Activated T-cell treated with anti-CD3 and anti-CD28 coated beads for 4 hours (primary cell): ENCODE results near the gene GPR152.

Experiments
- DNase-seq: peaks from one replicate; pipeline ENCODE4 v3.0.0-alpha.2; 2020

The GPR152 gene

GRCh38 chr11:67452141-67452952 lies at the start of gene GPR152:
Gene GPR152 (minus strand): TSS chr11:67452729. CDS start chr11:67452724, 5 bp downstream.
- DNase-seq, result no peak

DNA sequence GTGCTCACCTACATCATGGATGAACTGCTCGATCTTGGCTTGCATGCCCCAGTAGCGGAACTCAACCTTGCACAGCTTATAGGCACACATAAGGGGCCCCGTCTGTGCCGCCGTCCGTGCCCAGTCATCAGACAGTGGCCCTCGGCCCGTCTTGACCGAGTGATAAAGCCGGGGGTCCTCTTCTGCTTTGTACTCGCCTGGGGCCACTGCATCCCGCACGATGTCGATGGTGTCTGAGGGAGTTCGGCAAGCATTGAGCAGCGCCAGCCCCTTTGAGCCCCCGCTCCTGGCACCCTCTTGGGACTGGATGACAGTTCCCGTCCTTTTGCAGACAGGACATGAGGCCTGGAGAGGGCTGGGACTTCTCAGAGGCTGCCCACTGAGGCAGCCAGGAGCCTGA lies 49.3 kb upstream of the GPR152 start:
- no peak for DNase-seq

GRCh38 chr11:67500831-67501715 lies 48.5 kb upstream of the GPR152 start:
- no peak for DNase-seq

- no peak for DNase-seq
These were observed 47.9 kb upstream of the GPR152 start for GRCh38 chr11:67500484-67500821.

GRCh38 chr11:67499808-67500483 lies 47.4 kb upstream of the GPR152 start:
- DNase-seq, result no peak

DNA sequence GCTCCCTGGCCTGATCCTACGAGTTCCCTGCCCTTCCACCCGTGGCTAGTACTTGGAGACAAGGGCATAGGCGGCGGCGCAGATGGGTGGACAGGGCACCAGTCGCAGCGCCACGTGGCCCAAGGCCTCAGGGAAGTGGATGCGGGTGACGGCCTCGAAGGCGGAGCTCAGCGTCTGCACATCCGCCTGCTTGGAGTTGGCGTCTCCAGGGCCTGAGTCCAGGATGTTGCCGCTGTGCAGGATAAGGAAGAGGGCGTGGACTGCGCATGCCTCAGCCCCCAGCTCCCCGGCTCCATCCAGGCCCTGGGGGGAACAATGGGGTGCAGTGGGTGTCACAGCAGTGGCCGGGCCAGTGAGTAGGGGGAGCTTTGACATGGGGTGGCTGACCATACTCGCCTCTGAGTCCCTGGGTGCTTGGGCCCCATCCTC lies 46.0 kb upstream of the GPR152 start:
- no peak for DNase-seq

DNA sequence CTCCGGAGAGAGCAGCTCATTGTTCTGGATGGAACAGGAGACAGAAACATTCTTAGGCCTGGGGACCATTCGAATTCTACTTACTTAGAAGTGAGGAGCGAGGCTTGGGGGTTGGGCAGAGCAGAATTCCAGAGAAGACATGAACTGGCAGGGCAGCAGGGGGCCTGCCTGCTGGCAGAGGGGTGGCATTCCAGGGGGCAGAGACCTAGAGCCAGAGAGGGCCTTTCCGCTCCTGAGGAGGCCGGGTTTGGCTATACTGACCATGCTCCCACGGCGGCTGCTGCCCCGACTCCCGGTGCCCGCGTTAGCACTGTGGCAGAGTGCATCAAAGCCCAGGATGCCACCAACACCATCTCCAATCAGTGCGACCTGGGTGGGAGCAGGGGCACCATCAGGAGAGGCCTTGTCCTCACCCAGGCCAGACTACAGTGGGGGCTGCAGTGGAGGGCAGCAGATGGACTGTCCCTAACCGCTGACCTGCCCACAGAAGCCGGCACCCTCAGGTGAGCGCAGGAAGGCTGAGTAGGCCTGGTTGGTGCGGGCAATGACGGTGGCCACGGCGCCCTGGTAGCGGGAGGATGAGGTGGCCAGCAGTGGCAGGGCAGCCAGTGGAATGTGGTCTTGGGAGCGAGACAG lies 45.2 kb upstream of the GPR152 start:
- DNase-seq, result no peak

- no peak for DNase-seq
These were observed 43.6 kb upstream of the GPR152 start for GRCh38 chr11:67496113-67496512.

DNA sequence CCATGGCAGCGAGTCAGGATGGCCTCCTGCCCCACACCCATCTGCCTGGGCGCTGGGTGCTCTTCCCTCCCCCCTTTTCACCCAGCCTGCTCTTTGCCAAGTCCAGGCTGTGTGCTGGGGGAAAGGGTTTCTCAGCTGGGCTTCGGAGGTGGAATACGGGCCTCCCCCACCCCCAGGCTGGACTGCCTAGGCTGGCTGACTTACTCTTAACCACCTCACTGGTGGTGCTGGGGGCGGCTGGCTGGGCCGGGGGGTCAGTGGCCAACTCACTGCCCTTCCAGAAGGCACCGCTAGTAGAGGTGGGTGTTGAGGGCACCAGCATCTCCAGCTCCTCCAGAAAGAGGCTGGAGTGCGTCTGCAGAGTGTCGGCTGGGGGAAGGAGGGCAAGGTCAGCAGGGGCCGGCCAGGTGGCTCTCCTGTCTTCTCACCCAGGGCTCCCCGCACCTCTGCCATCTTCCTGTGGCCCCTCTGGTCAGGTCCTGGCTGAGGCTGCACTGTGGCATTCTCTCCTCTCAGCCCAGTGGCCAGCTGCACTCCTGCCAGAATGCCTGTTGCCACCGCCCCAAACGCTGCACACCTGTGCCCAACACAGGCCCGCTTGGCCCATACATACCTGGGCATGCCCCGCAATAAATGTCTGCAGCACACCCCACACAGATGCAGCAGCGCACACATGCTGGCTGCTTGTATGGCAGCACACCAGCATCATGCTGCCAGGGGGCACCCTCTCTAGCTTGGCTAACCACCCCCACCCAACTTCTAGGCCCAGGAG lies 42.9 kb upstream of the GPR152 start:
- no peak for DNase-seq

DNA sequence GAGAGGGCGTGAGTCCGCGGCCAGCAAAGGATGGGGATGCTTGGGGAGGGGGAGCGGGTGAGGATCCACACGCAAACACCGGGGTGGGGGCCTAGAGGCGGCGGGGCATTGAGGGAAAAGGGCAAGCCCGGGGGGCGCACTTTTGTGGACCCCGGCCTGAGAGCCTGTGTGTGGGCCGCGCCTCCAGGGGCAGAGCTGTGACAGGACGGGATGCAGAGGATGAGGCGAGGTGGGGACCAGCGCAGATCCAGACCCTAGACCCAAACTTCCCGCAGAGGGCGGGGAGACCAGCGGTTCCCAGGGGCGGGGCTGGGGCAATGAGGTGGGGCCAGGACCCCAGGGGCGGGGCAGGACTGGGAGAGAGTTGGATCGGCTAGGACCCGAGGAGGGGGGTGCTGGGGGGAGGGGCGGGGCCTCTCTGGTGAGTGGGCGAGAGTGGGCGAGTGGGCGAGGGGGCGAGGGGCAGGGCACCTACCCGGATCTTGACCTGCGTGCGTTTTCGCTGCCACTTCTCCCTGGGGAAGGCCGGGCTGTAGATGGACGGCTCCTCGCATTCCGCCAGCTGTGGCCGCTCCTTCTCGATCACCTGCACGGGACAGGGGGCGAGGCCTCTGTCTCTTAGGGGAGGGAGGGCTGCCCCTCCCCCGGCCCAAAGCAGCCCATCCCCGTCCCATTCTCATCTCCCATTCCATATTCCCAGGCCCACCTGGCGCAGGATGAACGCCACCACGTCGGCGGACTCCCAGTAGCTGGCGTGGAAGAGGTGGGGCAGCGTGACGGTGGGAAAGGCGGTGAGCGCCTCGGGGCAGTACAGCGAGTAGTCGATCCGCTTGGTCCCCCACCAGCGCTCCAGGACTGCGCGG lies 42.1 kb upstream of the GPR152 start:
- DNase-seq, result no peak

- DNase-seq, result no peak
These were observed 41.2 kb upstream of the GPR152 start for GRCh38 chr11:67493548-67494370.

DNA sequence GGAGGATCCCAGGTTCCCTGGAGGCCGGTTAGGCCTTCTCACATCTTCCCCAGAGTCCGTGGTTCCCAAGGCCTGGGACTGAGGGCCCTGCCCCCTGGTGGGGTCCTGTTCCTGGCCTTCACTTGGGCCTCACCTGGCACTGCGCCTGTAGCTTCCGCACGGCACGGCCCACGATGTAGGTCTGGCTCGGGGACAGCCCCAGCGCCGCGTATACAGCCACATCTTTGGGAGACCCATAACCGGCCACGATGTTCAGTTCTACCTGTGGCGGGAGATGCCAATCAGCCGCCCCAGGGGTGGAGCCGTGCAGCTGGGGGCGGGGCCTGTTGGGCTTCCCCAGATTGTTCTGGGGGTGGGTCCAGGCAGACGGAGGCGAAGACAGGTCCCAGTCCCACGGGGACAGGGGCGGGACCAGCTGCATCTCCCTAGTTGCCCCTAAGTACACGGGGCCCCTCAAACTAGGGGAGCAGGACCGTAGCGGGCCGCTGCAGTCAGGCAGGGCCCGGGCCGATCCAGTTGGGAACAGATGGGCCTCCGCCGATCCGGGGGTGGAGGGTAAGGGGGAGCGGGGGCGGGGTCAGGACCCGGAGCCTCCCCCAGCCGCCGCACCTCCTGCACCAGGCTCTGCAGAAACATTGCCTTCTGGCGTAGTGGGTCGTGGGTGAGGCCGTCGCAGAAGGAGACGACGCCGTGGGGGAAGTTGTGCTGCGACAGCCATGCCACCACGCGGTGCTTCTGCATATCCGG lies 40.4 kb upstream of the GPR152 start:
- no peak for DNase-seq

DNA sequence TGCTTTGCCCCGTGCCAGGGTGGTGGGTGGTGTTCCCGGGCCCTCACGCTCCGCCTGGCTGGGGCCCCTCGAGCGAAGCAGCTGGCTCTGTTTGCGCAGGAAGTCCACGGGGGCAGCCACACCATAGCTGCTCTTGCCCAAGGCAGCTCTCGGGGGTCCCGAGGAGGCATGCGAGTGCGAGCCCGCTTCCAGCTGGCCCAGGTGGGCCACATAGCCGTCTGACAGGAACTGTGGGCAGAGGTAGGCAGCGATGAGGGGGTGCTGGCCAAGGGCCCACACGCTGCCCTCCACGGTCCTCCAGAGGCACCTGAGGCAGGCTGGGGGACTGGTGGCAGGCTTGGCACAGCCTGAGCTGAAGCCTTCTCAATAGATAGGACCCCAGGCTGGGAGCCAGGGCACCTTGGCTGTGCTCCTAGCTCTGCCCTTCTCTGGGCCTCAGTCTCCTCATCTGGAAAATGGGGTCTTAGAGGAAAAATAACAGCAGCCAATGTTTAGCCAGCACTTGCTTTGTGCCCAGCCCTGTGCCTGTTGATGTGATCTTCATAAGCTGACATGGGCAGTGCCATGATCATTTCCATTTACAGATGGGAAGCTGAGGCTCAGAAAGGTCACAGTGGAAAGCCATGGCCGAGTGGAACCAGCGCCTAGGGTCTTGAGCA lies 39.7 kb upstream of the GPR152 start:
- DNase-seq, result no peak

DNA sequence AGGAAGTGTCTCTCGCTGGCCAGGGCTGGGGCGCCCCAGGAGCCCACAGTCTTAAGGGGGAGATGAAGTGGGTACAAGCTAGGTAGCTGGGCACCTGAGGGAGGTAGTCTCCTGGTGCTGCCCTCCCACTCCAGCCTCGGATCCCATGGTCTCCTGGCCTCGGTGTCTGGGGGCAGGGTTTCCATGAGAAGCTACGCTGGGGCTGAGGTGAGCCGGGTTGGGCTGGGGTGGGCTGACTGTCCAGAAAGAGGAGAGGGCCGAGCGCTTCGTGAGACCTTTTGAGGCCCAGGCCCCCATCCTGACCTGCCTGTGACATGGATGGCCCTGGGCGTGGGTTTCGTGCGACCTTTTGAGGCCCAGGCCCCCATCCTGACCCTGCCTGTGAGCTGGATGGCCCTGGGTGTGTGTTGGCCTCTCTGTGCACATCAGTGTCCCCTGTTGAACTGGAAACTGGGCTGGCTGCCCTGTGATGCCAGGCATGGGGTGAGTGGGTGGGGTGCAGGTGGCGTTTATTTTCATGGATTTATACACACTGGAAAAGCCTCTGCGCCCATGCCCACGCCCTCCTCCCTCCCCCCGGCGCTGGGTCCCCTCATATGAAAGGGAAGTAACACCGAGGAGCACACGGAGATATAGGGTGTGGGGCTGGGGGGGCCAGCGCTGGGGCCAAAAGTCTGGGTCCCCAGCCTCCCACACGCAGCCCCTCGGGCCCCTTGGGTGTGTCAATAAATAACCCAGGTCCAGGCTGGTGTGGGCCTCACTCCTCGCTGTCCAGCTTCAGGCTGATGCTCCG lies 38.9 kb upstream of the GPR152 start:
- no peak for DNase-seq

GRCh38 chr11:67490727-67491065 lies 38.2 kb upstream of the GPR152 start:
- DNase-seq, result no peak

- DNase-seq, result no peak
These were observed 37.6 kb upstream of the GPR152 start for GRCh38 chr11:67489885-67490726.

DNA sequence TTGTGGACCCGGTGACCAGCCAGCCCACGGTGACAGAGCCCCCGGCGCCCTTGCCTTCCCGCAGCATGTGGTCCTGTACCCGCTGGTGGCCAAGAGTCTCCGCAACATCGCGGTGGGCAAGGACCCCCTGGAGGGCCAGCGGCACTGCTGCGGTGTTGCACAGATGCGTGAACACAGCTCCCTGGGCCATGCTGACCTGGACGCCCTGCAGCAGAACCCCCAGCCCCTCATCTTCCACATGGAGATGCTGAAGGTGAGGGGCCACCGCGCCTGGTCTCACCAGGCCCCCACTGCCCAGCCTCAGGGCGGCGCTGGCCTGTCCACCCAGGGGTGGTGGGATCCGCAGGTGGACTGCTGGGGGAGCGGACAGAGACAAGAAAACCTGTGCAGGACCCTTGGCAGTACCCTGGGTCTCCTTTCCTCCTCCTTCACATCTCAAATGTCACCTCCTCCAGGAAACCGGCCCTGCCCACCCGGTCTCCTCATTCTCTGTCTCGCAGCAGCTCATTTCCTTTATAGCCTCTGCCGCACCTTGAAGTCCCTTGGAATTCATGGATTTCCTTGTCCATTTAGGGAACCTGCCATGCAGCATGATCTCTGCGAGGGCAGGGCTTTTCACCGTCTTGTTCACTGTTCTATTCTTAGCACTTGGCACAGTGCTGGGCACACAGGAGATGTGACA lies 36.8 kb upstream of the GPR152 start:
- no peak for DNase-seq
